ENCODE measurements around the gene IFIT2. TPM values are rescaled to one million over a fixed set of nuclear protein-coding genes. Genes with fewer than 3 reads are reported as not detected.

Gene IFIT2
- total and polyA plus RNA-seq, 4 donors, result 4.8 to 5.5 (median 5.2) TPM

DNA sequence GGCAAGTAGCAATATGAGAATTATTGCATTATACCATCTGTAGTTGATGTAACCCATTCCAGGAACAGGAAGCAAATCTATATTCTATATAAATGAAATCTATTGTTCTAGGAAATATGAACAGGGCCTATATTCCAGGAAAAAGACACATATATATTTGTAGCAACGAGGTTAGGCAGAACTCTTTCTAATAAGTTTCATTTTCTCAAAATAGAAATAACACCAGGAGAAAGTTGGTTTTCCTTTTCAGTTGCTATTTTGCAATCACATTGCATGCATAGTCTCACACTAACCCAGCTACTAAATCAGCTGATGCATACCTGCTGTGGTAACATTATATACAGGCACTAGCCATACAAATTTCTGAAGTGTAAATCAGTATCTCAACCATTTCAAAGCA, 6.2 kb upstream of the IFIT2 start:
- Histone ChIP-seq H3K27me3 (ENCODE audit: control insufficient read depth in 4 of 4, insufficient read depth in 4 of 4, low read length in 3 of 4) (no peaks in the 10 kb centered on the region), H3K27ac (ENCODE audit: low read depth in 1 of 2, low read length in 2 of 2) (peak overlapping the region; percentile 72 to 87), H3K4me1 (ENCODE audit: control insufficient read depth in 4 of 4, insufficient read depth in 4 of 4, low read length in 3 of 4) (peaks cover 3 to 14% (median 7%) of the 10 kb centered on the region in 4 donors), H3K9ac (ENCODE audit: low read depth in 1 of 2, low read length in 2 of 2) (peak overlapping the region in 1 of 2 donors; percentile 55), H3K36me3 (ENCODE audit: control insufficient read depth in 4 of 4, insufficient read depth in 3 of 4, low read depth in 1 of 4, low read length in 3 of 4) (no peaks in the 10 kb centered on the region), H3K9me3 (ENCODE audit: control insufficient read depth in 4 of 4, low read length in 3 of 4) (no peaks in the 10 kb centered on the region), H3K4me3 (ENCODE audit: low read depth in 1 of 3, low read length in 3 of 3) (no peak overlapping the region)
- DNase-seq (ENCODE audit: low spot score), result no peak
- TF ChIP-seq, protein P1, sequence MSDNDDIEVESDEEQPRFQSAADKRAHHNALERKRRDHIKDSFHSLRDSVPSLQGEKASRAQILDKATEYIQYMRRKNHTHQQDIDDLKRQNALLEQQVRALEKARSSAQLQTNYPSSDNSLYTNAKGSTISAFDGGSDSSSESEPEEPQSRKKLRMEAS (IDR thresholded peaks at IDR 0.05), result no peak
- no peak for TF ChIP-seq SP1 (IDR thresholded peaks at IDR 0.05)
- no peak for TF ChIP-seq NR2F2 (IDR thresholded peaks at IDR 0.05)
- TF ChIP-seq TAF1 (conservative IDR thresholded peaks at IDR 0.05), result no peak
- TF ChIP-seq, protein P2, sequence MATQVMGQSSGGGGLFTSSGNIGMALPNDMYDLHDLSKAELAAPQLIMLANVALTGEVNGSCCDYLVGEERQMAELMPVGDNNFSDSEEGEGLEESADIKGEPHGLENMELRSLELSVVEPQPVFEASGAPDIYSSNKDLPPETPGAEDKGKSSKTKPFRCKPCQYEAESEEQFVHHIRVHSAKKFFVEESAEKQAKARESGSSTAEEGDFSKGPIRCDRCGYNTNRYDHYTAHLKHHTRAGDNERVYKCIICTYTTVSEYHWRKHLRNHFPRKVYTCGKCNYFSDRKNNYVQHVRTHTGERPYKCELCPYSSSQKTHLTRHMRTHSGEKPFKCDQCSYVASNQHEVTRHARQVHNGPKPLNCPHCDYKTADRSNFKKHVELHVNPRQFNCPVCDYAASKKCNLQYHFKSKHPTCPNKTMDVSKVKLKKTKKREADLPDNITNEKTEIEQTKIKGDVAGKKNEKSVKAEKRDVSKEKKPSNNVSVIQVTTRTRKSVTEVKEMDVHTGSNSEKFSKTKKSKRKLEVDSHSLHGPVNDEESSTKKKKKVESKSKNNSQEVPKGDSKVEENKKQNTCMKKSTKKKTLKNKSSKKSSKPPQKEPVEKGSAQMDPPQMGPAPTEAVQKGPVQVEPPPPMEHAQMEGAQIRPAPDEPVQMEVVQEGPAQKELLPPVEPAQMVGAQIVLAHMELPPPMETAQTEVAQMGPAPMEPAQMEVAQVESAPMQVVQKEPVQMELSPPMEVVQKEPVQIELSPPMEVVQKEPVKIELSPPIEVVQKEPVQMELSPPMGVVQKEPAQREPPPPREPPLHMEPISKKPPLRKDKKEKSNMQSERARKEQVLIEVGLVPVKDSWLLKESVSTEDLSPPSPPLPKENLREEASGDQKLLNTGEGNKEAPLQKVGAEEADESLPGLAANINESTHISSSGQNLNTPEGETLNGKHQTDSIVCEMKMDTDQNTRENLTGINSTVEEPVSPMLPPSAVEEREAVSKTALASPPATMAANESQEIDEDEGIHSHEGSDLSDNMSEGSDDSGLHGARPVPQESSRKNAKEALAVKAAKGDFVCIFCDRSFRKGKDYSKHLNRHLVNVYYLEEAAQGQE (IDR thresholded peaks at IDR 0.05), result no peak
- no peak for TF ChIP-seq GABPA (IDR thresholded peaks at IDR 0.05 in 1 of 2, conservative IDR thresholded peaks at IDR 0.05 in 1 of 2)
- TF ChIP-seq HNF4A (conservative IDR thresholded peaks at IDR 0.05), result no peak
- no peak for TF ChIP-seq RXRA (IDR thresholded peaks at IDR 0.05)
- TF ChIP-seq, protein P3, sequence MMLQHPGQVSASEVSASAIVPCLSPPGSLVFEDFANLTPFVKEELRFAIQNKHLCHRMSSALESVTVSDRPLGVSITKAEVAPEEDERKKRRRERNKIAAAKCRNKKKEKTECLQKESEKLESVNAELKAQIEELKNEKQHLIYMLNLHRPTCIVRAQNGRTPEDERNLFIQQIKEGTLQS (IDR thresholded peaks at IDR 0.05), result no peak
- TF ChIP-seq EGR1 (IDR thresholded peaks at IDR 0.05; ENCODE audit: low read depth in 2 of 2), result no peak
- TF ChIP-seq, protein P4, sequence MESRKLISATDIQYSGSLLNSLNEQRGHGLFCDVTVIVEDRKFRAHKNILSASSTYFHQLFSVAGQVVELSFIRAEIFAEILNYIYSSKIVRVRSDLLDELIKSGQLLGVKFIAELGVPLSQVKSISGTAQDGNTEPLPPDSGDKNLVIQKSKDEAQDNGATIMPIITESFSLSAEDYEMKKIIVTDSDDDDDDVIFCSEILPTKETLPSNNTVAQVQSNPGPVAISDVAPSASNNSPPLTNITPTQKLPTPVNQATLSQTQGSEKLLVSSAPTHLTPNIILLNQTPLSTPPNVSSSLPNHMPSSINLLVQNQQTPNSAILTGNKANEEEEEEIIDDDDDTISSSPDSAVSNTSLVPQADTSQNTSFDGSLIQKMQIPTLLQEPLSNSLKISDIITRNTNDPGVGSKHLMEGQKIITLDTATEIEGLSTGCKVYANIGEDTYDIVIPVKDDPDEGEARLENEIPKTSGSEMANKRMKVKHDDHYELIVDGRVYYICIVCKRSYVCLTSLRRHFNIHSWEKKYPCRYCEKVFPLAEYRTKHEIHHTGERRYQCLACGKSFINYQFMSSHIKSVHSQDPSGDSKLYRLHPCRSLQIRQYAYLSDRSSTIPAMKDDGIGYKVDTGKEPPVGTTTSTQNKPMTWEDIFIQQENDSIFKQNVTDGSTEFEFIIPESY (IDR thresholded peaks at IDR 0.05), result no peak
- TF ChIP-seq YY1 (IDR thresholded peaks at IDR 0.05), result no peak
- WGBS, result 10% methylated on average over 1 of the region's 1 CpG

- H3K9ac ChIP-seq (ENCODE audit: low read depth in 1 of 2, low read length in 2 of 2), result no peak overlapping the region
- 41% methylated on average over 5 of the region's 5 CpGs for WGBS
- no peak overlapping the region for H3K4me3 ChIP-seq (ENCODE audit: low read depth in 1 of 3, low read length in 3 of 3)
- TF ChIP-seq TAF1 (conservative IDR thresholded peaks at IDR 0.05), result no peak
- TF ChIP-seq, protein P4 (IDR thresholded peaks at IDR 0.05), result peak; percentile 14
- no peak for TF ChIP-seq FOXA1 (IDR thresholded peaks at IDR 0.05)
- TF ChIP-seq, protein P1 (IDR thresholded peaks at IDR 0.05), result peak; percentile 40
- TF ChIP-seq EGR1 (IDR thresholded peaks at IDR 0.05; ENCODE audit: low read depth in 2 of 2), result no peak
- TF ChIP-seq YY1 (IDR thresholded peaks at IDR 0.05), result no peak
- TF ChIP-seq, protein P2 (IDR thresholded peaks at IDR 0.05), result no peak
- no peak for TF ChIP-seq NR2F2 (IDR thresholded peaks at IDR 0.05)
- TF ChIP-seq RXRA (IDR thresholded peaks at IDR 0.05), result peak in 1 of 2 donors; percentile 39
- no peak for TF ChIP-seq SP1 (IDR thresholded peaks at IDR 0.05)
- TF ChIP-seq, protein P3 (IDR thresholded peaks at IDR 0.05), result no peak
- peak in 1 of 2 donors; percentile 49 for TF ChIP-seq HNF4A (conservative IDR thresholded peaks at IDR 0.05)
- TF ChIP-seq GABPA (IDR thresholded peaks at IDR 0.05 in 1 of 2, conservative IDR thresholded peaks at IDR 0.05 in 1 of 2), result no peak
- no peak for TF ChIP-seq RAD21 (IDR thresholded peaks at IDR 0.05)
- TF ChIP-seq CTCF (IDR thresholded peaks at IDR 0.05; ENCODE audit: low read depth, low read length, missing input control), result no peak
Measured at GRCh38 chr10:89296220-89296648, 5.6 kb upstream of the IFIT2 start.

More at GRCh38 chr10:89296220-89296648, 5.6 kb upstream of the IFIT2 start:
- no peaks in the 10 kb centered on the region for H3K9me3 ChIP-seq (ENCODE audit: control insufficient read depth in 4 of 4, low read length in 3 of 4)
- peaks cover 3 to 16% (median 13%) of the 10 kb centered on the region in 4 donors for H3K4me1 ChIP-seq (ENCODE audit: control insufficient read depth in 4 of 4, insufficient read depth in 4 of 4, low read length in 3 of 4)
- DNase-seq (ENCODE audit: low spot score), result no peak
- peak overlapping the region; percentile 72 to 87 for H3K27ac ChIP-seq (ENCODE audit: low read depth in 1 of 2, low read length in 2 of 2)
- H3K27me3 ChIP-seq (ENCODE audit: control insufficient read depth in 4 of 4, insufficient read depth in 4 of 4, low read length in 3 of 4), result no peaks in the 10 kb centered on the region
- H3K36me3 ChIP-seq (ENCODE audit: control insufficient read depth in 4 of 4, insufficient read depth in 3 of 4, low read depth in 1 of 4, low read length in 3 of 4), result no peaks in the 10 kb centered on the region

Data from liver (tissue), 9 donors.